DMS 273 treated with DMSO at 0.1 percent for 48 hours (cell line): ENCODE results near the gene EHBP1.

Experiments
- DNase-seq: peaks from one replicate; lab custom pipeline; 2025; lab: John Stamatoyannopoulos, UW

Gene EHBP1

DNA sequence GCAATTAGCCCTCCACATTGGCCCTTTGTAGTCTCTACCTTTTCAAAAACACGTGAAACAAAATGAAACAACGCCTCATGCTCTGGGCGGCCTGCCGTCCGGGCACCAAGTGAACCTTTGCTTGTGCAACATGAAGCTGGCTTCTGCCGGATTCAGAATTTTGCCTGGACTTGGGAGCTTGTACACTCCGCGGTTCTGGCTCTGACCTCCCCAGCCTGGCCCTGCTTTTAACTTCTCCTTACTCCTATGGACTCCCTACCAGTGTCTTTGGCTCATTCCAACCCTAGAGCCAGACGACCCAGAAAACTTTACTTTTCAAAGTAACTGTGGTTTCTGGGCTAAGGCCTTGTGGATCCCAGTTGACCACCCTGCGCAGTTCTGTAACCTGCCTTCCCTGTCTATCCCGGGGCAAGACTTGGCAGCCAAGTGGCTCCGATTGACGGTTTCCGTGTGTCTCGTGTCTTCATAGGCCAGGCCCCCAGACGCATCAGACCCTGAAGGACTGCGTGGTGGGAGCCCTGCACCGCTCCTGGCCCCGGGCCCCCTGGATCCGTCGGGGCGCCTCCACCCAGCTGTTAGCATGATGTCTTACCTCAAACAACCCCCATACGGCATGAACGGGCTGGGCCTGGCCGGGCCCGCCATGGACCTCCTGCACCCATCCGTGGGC, 347.0 kb downstream of the EHBP1 start:
- no peak for DNase-seq

DNA sequence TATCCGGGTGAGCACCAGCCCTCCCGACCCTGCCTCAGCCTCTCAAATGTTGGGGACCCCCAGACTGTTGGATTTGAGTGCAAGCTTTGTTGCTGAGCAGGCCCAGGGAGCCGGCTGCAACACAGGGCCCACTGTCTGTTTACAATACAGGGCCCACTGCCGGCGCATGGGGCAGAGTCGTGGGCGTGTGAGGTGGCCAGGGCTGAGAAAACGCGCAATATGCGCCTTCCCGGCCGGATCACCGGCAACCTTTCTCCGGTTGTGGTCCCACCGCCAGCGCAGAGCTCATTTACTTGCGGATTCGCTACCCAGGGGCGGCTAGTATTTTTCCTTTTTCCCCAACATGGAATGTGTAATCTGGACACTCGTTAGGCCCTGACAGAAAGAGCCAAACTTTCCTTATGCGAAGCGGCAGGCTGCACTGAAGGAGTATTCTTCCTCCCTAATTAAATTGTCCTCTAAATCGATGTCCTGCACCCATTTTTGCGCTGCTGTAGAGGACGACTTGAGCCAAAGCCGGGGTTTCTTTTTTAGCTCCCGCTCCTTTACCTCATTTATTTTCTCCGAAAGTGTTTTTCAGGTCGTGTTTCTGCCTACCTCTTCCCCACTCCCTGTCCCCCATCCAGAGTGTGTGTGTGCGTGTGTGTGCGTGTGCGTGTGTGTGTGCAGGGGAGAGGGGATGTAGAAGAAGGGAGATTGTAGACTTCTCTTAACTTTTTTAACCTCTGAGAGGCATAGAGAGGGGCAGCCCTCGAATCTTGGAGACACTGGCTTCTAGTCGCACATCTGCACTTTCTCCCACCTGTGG, 347.8 kb downstream of the EHBP1 start:
- no peak for DNase-seq

DNA sequence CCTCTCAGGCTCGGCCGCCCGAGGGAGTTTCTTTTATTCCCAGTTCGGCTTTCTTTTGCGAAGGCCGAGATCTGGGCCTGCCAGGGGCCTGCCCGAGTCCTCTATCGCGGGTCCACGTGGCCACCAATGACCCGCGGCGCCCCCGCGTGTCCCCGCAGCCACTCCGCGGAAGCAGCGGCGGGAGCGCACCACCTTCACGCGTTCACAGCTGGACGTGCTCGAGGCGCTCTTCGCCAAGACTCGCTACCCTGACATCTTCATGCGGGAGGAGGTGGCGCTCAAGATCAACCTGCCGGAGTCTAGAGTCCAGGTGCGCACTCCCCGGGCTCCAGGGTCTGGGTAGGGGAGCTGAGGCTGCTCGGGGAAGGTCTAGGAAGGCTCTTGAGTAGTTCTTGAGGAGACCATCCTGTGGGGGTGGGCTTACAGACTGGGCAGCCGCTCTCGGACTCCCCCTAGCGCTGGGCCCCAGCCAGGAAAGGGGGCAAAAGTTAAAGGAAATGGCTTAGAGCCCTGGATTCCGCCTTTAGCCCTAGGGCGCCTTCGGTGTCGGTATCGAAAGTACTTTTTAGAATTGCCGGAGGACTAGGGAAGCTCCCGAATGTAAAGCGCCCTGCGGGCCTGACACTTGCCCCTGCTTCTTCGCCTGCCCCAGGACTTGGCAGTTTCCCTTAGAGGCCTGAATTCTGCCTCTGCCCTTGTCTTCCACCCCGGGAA, 348.5 kb downstream of the EHBP1 start:
- no peak for DNase-seq

DNA sequence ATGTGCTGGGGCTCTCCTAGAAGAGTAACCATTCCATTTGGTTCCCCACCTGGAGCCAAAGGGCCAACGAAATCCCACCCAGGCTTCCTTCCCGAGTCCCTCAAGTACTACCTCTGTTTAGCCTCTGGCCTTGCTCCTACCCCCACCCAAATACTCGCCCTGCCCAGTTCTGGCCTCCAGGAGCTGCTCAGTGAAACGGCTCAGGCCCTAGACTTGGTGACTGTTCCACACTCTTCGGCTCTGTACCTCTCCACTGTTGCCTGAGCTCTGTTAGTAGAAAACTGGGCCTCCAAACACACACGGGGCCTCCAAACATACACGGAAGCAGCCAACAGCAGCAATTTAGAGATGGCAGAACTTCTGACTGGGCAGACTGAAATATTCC, 349.3 kb downstream of the EHBP1 start:
- DNase-seq: no peak

DNA sequence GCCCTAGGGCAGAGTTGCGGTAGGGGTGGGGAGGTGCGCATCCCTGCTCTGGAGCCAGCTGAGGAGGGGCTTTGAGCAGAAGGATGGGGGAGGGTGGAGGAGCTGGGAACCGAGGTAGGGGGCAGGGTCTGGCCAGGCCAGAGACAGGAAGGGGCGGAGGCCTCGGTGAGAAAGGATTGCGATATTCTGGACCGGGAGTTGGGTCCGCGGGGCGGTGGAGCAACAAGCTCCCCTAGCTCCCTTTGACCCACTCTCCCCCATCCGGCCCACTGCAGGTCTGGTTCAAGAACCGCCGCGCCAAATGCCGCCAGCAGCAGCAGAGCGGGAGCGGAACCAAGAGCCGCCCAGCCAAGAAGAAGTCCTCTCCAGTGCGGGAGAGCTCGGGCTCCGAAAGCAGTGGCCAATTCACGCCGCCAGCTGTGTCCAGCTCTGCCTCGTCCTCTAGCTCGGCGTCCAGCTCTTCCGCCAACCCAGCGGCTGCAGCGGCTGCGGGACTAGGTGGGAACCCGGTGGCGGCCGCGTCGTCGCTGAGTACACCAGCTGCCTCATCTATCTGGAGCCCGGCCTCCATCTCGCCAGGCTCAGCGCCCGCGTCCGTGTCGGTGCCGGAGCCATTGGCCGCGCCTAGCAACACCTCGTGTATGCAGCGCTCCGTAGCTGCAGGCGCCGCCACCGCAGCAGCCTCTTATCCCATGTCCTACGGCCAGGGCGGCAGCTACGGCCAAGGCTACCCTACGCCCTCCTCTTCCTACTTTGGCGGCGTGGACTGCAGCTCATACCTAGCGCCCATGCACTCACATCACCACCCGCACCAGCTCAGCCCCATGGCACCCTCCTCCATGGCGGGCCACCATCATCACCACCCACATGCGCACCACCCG, 350.0 kb downstream of the EHBP1 start:
- DNase-seq: no peak

DNA sequence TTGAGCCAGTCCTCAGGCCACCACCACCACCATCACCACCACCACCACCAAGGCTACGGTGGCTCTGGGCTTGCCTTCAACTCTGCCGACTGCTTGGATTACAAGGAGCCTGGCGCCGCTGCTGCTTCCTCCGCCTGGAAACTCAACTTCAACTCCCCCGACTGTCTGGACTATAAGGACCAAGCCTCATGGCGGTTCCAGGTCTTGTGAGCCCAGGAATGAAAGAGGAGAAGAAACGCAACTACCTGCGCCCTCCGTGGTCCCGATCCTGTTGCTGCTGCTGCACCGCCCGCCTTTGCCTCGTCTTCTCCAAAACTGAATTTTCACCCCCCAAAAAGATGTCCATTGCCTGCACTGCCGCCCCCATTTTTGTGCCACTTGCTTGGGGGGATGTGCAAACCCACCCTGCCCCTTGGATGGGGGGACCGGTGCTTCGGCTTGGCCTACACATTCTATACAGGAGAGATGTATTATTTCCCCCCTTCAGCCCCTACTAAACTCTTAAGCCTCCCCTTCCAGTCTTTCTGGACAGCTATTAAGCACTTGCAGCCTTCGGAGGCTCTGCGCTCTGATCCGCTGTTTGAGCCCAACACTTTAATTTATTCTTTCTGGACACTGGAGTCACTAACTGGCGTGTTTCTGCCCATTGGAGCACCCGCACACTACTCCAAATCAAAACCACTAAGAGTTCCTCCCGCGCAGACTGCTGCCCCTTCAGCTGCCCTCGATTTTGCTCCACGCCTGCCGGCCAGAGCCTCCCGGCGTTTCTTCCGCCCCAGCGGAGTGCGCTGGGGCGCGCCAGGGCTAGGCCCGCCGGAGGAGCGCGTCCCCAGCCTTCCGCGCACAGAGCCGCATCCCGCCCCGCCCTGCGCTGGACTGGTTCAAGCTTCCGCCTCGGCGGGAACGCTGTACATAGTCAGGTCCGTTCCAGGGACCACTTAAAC, 350.9 kb downstream of the EHBP1 start:
- no peak for DNase-seq

DNA sequence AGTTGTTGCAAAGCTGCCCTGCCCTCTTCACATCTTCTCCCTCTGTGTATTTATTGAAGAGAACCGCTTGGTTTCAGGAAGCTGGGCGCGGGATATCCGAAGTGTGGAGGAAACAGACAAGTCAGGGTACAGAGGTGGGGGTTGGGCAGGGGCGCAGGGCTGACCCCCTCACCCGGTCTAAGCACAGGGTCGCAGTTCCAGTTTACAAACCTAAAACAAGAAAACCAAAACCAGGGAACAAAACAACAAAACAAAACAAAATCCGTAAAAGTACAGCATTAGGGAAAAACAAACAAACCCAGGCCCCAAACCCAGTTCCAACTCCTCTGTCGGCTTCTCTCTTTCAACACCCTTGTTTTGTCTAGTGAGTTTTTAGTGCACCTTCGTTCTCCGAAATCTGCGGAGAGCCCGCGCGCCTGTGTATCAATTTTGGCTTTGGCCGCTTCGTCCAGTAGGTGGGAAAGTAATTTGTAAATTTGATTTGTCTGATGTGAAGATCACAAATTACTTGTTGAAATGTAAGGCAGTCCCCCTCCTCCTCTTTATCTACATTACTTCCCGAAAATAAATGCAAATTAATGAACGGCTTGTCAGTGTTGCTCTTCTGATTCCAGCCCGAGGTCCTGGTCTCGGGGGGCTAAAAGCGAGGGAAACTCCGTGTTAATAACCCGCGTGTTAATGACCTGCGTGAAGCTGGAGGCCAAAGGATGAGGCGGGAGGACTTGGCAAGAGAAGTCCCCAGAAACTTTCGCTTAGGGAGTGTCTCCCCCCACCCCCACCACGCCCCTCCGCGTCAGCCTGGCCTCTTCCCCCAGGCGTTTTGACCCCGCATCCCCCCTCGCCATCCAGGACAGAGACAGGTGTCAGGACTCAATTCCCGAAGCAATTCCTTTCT, 352.0 kb downstream of the EHBP1 start:
- DNase-seq: no peak

DNA sequence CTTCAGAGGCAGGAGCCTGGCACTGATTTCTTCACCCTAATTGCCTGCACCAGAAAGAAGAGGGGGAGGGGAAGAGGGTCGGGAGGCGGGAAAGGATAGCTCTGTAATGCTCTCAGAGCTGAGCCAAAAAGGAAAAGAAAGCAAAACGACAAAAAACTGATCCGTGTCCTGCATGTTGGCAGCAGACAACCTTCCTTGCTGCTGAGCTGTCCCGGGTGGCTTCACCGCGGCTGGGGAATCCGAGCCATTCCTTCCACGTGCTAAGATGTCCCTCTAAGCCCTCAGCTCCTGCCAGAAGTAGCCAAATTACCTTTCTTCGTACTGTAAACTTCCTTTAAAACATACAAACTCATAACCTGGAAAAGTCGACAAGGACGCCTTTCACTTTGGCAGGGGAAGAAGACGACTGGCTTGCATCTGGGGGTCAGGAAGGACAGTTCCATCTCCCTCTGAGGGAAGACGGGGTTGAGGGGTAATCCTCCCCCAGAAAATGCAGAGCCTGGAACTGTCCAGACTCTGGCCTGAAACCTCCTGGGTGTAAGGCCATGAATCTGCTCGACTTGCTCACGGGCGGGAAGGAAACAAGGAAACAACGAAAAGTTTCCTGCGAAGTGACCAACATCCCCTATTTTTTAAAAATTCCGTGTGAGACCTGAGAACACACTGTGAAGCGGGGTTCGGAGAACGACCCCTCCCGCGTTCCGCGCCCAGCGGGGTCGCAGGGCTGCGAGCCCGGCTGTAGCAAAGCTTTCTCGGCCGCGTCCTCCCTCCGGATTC, 352.8 kb downstream of the EHBP1 start:
- no peak for DNase-seq

DNA sequence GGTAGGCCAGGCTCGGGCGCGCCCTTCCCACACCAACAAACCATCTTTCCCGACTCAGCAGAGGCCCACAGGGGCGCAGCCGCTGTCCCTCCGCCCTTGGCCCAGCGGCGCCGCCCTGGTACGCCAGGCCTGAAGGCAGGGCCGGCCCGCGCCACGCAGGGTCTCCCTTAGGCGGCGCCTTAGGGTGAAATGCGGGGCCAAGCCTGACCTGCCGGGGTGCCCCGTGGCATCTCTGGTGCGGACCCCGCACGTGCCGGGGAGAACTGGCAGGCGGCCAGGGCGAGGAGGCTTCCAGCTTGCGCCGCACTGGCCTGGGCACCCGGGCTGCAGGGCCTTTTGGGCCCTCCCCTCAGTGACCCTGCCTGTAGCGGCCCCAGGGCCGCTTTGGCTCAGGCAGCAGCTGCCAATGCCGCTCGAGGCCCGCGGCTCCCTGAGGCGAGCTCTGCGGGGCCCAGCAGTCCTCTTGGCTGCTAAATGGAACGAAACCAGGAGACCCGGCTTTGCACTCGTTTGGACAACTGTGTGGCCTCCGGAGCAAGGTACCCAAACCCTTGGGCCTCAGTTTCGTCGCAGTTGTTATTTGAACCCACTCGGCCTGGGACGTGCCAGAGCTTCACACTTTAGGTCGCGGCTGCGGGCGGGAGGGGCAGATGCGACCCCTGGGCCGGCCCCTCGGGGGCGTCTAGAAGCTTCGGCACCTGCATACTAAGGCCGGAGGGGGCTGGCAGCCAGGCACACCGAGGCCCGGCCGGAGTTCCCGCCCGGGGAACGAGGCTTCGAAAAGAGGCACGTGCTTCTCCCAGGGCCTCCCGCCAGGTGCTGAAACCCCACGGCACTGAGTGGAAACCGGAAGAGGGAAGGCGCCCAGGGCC, 353.6 kb downstream of the EHBP1 start:
- no peak for DNase-seq

DNA sequence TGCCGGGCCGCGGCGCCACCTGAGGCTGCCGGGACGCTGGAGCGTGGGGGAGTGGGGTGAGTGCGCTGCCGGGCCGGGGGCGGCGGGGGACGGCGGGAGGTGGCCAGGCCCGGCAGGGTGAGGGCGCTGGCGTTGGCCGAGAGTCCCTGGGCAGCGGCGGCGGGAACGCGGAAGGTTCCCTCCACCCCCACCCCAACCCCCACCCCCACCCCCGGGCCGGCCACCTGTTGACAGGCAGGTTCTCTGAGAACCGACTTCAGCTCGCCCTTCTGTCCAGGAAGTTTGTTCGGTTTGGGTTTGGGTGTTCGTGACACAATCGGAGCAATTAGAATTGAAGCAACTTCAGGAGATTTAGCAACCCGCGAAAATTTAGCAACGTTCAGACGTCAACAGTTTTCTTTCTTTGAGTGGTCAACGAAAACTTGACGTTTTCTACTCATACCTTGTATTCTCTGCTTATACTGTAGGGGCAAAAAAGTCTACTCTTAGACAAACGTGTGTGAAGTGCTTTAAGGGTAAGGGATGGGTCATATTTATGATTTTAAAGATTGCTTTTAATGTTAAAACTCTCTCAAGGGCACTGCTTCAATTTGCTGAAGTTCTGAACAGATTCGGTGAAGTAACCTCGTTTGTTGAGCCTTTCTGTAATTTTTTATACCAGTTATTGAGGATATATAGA, 354.4 kb downstream of the EHBP1 start:
- DNase-seq: no peak

DNA sequence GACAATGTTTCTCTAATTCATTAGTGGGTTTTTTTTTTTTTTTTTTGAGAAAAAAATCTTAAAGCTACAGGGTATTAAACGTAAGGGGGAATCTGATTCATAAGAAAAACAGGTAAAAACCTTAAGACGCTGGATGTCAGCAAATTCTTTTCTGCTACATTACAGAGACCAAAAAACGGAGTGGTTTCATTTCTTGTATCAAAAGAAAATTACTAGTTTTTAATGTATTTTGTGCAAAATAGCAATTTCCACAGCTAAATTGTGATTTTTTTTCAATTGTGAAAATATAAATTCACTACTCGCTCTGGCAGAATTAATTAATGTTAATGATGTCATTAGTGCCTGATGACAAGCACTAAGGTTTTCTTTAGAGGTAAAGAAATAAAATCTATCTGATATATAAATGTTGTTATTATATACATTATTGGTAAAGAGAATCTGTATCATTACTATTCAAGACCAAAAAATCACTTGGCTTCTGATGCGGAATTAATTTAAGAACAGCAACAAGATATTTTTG, 355.0 kb downstream of the EHBP1 start:
- DNase-seq: no peak

DNA sequence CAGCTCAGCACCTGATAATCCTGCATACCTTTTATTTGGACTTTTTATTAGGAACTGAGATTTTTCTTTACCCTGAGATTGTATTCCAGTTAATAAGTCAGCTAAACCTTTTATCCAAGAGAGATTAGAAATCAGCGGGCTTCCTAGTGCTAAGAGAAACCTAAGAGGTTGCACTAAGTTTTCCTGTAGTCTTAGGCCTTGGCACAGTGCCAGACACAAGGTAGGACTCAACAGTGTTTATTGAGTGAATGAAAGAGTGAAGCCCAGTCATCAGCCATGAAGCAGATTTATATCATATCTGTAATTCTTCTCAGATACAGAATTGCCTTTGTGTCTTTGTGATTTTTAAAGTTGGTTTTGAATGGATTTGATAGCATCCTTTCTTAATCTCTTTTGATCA, 358.7 kb downstream of the EHBP1 start:
- DNase-seq: no peak

DNA sequence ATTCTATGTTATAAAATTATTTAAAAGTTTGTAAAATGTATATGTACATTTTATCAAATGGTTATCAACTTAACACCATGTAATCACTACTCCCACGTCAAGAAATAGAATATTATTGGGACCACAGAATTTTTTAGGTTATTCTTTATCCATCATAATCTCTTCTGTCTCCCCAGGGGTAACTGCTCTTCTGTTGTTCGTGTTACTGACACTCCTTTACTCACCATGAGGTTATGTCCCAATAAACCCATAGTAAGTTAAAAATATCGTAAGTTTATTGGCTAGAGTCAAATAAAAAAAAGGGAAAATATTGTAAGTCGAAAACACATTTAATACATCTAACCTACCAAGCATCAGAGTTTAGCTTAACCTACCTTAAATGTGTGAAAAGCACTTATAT, 359.1 kb downstream of the EHBP1 start:
- no peak for DNase-seq

DNA sequence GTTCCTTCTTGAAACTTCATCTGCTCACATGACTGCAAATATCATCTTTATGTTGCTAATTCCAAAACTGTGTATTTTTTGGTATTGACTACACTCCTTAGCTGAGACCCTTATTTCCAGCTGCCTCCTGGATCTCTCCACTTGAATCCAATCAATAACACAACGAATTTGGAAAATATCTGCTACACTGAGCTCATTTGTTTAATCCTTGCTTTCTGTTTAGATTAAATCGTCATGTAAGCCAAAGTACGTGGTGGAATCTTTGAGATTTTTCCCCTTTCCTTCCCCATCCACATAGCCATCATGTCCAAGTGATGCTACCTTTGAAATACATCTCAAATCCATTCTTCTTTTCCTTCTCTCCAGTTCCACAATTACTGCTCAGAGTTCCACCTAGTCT, 360.8 kb downstream of the EHBP1 start:
- DNase-seq: no peak

DNA sequence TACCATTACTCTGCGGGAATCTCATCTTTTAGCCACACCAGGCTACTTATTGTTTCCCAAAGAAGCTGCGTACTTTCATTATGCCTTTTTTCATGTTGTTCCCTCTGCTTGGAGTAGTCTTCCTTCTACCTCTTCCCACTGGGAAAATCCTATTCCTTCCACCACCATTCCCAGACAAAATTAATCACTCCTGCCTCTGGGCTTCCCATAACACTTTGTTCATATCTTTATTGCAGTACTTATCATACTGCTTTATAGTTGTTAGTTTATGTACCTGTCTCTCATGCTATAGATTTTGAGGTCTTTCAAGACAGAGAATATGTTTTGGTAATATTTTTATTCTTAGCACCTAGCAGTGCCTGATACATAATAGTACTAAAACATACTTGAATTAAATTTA, 361.3 kb downstream of the EHBP1 start:
- no peak for DNase-seq

DNA sequence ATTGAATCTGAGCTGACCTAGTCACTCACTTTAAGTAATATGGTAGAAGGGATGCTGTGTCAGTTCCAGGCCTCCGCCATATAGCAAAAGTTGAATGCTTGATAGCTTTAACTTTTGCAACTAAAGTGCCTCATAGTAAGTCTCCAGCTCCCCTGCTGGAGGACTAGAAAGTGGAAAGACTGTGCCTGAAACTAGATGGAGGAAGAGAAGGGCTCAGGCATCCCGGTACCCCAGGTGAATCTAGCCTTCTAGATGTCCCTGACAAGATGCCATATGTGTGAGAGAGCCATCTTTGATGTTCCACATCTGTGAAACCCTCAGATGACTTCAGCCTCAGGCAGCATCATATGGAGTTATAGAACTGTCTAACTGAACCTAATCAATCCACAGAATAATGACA, 366.2 kb downstream of the EHBP1 start:
- DNase-seq: no peak

DNA sequence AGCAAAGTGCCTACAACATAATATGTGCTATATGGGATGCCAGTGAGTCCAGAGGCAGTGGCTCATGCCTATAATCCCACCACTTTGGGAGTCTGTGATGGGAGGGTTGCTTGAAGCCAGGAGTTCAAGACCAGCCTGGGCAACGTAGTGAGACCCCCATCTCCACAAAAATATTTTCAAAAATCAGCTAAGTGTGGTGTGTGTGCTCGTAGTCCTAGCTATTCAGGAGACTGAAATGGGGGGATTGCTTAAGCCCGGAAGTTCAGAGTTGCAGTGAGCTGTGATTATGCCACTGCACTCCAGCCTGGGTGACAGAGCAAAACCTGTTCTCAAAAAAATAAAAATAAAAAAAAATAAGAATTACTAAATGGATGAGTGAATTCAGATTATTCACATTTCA, 368.5 kb downstream of the EHBP1 start:
- no peak for DNase-seq
